Fibroblast of lung (primary cell): Measurements from ENCODE around the gene ARHGEF12.

ENCODE experiments used
- EZH2 ChIP-seq: IDR thresholded peaks from 2 replicates; pipeline ENCODE4 v1.5.1; 2012; ENCODE audit warnings: low read length, control low read depth, mild to moderate bottlenecking; ENCODE audit errors: missing control alignments
- TF ChIP-seq, protein P1 (sequence below), 2 donors: IDR thresholded peaks in 1 of 2; conservative IDR thresholded peaks in 1 of 2; 1 replicate in 1 of 2; 2 replicates in 1 of 2; pipeline ENCODE4 v1.5.1; 2011 to 2012; ENCODE audit warnings: low read length in 2 of 2, control low read depth in 1 of 2, inconsistent platforms in 1 of 2, low read depth in 1 of 2, mild to moderate bottlenecking in 1 of 2

DNA sequence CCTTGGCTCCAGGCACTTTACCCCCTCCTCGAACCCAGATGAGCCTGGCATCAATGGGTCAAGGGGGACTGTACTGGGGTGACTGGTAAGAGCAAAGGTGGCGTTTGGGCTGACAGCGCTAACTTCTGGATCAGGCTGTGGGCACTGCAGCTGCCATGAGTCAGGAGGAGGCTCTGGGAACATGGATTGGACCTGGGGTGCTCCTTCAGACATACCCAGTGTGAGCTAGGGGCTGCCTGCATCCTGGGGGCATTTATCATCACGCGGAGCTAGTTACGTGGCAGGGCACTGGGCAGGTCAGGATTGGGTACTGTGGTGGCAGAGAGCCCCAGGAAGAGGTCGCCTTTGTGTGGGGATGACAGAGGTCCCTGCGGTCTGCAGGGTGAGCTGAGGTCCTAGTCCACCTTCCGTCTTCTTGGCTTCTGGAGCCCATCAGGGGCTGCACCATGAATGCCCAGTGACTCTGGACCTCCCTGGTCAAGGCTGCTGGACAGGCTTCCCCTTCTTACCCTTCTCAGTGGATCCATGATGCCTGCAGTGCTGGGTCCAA is 188.4 kb downstream of the ARHGEF12 start:
- TF ChIP-seq, protein P1, sequence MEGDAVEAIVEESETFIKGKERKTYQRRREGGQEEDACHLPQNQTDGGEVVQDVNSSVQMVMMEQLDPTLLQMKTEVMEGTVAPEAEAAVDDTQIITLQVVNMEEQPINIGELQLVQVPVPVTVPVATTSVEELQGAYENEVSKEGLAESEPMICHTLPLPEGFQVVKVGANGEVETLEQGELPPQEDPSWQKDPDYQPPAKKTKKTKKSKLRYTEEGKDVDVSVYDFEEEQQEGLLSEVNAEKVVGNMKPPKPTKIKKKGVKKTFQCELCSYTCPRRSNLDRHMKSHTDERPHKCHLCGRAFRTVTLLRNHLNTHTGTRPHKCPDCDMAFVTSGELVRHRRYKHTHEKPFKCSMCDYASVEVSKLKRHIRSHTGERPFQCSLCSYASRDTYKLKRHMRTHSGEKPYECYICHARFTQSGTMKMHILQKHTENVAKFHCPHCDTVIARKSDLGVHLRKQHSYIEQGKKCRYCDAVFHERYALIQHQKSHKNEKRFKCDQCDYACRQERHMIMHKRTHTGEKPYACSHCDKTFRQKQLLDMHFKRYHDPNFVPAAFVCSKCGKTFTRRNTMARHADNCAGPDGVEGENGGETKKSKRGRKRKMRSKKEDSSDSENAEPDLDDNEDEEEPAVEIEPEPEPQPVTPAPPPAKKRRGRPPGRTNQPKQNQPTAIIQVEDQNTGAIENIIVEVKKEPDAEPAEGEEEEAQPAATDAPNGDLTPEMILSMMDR (conservative IDR thresholded peaks at IDR 0.05 in 1 of 2, IDR thresholded peaks at IDR 0.05 in 1 of 2; ENCODE audit: low read depth in 1 of 2, low read length in 2 of 2) = no peak
- no peak for TF ChIP-seq EZH2
